Heart left ventricle (tissue), 13 donors: ENCODE data around the gene PAX2.

Experiments used
- POLR2A ChIP-seq, 2 donors: fragments of 450-650 bp; IDR thresholded peaks; one replicate each; pipeline ENCODE4 v1.6.1; 2017; ENCODE audit warnings: antibody characterized with exemption in 2 of 2, mild to moderate bottlenecking in 2 of 2, moderate library complexity in 2 of 2
- TF ChIP-seq, protein P1 (sequence below), 12 donors: fragments of 200-600 bp; sonication (generic) in 4 of 12; IDR thresholded peaks; one replicate each; pipeline versions ENCODE4 v1.5.0 to v1.8.0; 2018 to 2022; ENCODE audit warnings: antibody characterized with exemption in 12 of 12, mild to moderate bottlenecking in 5 of 12
- donor health status: ischemic (EF 13 %, LVEDD 7.1; RV severe dilation, severe dysfunction).
- donor health status: DM: no; HTN: yes; CAD: no.
- donor health status: DM: no; HTN: no; CAD: no.
- donor health status: ischemic (EF 25% LVEDD 6.9; RV normal size, moderate dysfunction).
- donor health status: ischemic (EF 25% LVEDD 5.7; RV mildly dilated, moderate dysfunction).
- donor health status: ischemic (EF 35%, LVEDD 5.7; RV mildly dilated, moderate dysfunction).
- donor health status: nonischemic (EF 11% LVEDD 7.7; RV severe dilation, severe dysfunction).
- donor health status: DM: yes; HTN: yes; CAD: no.
- donor health status: PGD.
- donor health status: ischemic (EF 29% LVEDD 5.4; RV normal size, mild dysfunction).
- donor health status: nonischemic (EF 23%, LVEDD 6.1; RV moderate dilation, normal function).

DNA sequence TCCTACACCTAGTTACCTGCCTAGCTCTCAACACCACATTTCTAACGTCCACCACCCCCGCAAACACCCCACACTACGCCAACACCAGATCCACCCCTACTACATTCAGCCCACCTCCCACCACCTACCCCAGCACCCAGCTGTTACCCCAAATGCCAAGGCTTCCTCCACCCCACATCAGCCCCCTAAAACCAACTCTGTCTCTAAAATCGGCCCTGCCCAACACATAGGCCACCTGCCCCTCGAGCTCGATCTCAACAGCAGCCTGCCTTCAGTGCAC lies 114.0 kb downstream of the PAX2 start:
- TF ChIP-seq, protein P1, sequence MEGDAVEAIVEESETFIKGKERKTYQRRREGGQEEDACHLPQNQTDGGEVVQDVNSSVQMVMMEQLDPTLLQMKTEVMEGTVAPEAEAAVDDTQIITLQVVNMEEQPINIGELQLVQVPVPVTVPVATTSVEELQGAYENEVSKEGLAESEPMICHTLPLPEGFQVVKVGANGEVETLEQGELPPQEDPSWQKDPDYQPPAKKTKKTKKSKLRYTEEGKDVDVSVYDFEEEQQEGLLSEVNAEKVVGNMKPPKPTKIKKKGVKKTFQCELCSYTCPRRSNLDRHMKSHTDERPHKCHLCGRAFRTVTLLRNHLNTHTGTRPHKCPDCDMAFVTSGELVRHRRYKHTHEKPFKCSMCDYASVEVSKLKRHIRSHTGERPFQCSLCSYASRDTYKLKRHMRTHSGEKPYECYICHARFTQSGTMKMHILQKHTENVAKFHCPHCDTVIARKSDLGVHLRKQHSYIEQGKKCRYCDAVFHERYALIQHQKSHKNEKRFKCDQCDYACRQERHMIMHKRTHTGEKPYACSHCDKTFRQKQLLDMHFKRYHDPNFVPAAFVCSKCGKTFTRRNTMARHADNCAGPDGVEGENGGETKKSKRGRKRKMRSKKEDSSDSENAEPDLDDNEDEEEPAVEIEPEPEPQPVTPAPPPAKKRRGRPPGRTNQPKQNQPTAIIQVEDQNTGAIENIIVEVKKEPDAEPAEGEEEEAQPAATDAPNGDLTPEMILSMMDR (IDR thresholded peaks at IDR 0.05), result no peak
- TF ChIP-seq POLR2A (IDR thresholded peaks at IDR 0.05), result no peak
